Mesenteric fat pad (tissue), 1 donor: ENCODE data around the gene CLIP1. TPM values are rescaled to one million over a fixed set of nuclear protein-coding genes. Genes with fewer than 3 reads are reported as not detected.
A peak's percentile ranks its signal among the peaks of the same experiment; 100 is the strongest.
"Not testable (repeated sequence)": the region's sequence is repeated elsewhere in the genome, so short reads cannot be mapped to it uniquely, and the experiment has no call there.

Experiments
- DNase-seq: peaks from one replicate; pipeline ENCODE4 v3.0.0-alpha.2; 2020; ENCODE audit warnings: low spot score
- total RNA-seq: library from RNA; stranded (reverse); fragmentation: NEBNext Ultra II Directional; extraction: Animal tissue kit (Norgen Biotek cat#: 25700); gene quantifications from one replicate; pipeline ENCODE4 v1.2.1, GENCODE V29; 2021
- donor health status: DM: yes; HTN: yes; CAD: no.

Gene CLIP1
- total RNA-seq, 1 donor from 2014 or later, result 99.9 TPM

GRCh38 chr12:122260735-122261134 lies 161.7 kb downstream of the CLIP1 start:
- DNase-seq, result not testable (repeated sequence)

DNA sequence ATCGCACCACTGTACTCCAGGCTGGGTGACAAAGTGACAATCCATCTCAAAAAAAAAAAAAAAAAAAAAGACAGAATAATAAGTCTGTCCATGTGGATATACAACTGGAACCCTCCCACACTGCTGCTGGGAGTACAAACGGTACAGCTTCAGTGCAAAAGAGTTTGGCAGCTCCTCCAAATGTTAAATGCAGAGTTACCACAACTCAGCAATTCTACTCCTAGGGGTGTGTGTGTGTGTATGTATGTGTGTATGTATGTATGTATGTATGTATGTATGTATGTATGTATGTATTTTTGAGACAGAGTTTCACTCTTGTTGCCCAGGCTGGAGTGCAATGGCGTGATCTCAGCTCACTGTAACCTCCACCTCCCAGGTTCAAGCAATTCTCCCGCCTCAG lies 163.5 kb downstream of the CLIP1 start:
- DNase-seq, result not testable (repeated sequence)

GRCh38 chr12:122258462-122258861 lies 164.0 kb downstream of the CLIP1 start:
- DNase-seq, result not testable (repeated sequence)

DNA sequence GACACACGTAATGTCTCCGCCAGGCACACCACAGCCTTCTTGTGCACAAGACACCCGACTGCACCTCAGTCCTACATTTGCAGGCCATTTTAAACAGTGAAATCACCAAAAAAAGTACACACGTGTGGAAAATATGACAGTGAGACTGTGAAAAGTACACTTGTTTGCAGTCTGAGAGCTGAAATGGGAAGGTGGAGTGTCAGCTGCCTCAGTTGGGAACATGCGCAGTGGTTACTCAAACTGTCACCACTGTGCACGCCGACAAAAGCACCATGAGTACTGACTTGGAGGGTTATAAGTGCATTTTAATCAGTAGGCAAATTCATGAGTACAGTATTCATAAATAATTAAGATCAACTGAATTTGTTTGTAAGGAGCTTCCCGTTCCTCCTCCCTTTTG lies 171.9 kb downstream of the CLIP1 start:
- no peak for DNase-seq

GRCh38 chr12:122250047-122250446 lies 172.4 kb downstream of the CLIP1 start:
- DNase-seq, result no peak

- no peak for DNase-seq
Measured at GRCh38 chr12:122245553-122245952, 176.9 kb downstream of the CLIP1 start.

DNA sequence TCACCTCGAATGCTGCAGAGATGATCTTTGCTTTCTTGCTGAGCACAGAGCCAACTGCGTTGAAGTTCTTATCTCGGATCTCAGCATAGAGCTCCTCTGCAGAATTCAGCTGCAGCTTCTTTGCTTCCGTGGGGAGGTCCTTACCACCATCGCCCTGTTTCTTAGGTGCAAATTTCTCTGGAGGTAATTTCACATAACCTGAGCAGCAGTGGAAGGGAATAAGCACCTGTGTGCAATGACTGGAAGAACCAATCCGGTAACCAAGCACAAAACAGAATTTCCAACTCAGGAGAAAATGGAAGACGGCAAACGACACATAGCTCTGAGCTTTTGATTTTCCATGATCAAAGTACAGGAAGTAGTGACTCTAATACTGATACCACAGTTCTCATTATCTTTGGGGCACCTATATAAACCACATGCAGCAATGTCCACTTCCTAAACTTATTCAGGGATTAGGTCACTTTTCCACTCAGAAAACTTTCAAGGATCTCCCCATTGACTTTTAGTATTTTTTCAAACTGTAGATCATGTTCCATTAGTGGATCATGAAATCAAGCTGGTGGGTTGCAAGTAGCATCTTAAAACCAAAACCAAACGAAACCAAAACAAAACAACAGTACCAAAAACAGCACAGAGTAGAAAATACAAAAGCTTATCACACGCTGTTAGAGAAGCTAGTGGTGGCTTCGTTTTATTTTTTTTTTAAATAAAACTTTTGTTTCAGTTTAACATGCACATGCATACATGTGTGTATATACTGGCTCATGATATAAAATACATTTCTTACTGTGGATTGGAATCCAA lies 177.7 kb downstream of the CLIP1 start:
- no peak for DNase-seq

DNA sequence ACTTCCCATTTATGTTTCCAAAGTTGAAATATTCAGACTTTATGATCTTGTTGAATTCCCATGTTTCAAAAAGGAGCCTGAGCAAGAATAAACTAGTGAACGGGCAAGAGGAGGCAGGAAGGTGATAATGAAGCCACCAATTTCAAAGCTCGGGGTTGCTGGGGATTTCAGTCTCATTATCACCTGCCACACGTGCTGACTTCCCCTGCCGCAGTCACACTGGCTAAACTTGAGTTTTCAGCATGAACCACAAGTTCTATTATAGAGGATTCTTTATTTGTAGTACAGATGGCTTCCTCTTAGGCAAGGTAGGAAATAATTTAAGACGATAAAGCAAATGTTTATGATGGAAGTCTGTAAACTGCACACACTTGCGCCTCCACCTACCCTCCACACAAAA lies 178.5 kb downstream of the CLIP1 start:
- no peak for DNase-seq

GRCh38 chr12:122238861-122239260 lies 183.6 kb downstream of the CLIP1 start:
- DNase-seq, result no peak

GRCh38 chr12:122235741-122236140 lies 186.7 kb downstream of the CLIP1 start:
- DNase-seq, result no peak

GRCh38 chr12:122232691-122233090 lies 189.8 kb downstream of the CLIP1 start:
- DNase-seq, result no peak

GRCh38 chr12:122230798-122231197 lies 191.7 kb downstream of the CLIP1 start:
- DNase-seq, result no peak

- DNase-seq, result no peak
Measured at GRCh38 chr12:122228092-122228491, 194.4 kb downstream of the CLIP1 start.

GRCh38 chr12:122227341-122227740 lies 195.1 kb downstream of the CLIP1 start:
- no peak for DNase-seq

DNA sequence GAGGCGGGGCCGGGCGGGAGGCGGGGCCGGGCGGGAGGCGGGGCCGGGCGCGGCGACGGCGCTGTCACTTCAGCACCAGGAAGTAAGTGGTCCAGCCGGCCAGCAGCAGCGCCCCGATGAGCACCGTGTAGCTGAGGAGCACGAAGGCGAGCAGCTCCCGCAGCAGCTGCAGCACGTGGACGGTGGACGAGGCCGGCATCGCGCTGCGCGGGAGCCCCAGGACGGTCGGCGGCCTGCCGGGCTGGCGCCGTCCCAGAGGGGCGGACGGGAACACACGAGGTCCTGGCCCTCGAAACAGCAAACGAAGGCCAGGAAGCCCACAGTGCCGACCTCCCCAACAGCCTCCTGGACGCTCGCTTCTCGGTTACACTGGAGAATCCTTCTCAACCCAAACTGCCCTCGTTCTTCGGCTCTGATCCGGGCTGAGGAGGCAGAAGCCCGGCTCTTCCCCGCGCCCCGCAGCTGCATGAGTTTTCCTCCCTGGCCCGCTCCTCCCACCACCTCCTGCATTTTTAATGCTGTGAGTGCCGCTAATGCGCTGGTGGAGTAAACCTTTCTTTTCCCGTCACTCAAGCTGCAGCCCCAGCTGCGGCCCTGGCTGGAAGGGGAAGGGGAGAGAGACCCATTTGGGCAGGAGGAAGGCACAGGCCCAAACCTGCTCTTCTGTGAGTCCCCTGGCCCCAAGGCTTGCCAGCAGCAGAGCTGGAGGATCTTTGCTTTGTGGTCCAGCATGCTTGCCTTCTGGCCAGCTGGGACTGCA lies 195.9 kb downstream of the CLIP1 start:
- DNase-seq, result no peak

- DNase-seq, result peak; percentile 100
Measured at GRCh38 chr12:122225683-122226365, 196.6 kb downstream of the CLIP1 start, which contains the start of gene DIABLO. DIABLO (minus strand) TSS chr12:122226052; CDS start chr12:122226014, 38 bp downstream.

Other genes starting within 250 kb of the CLIP1 start
- gene IL31, start 248.4 kb downstream of the CLIP1 start, total RNA-seq, result not detected
- gene LRRC43, start 239.5 kb downstream of the CLIP1 start, total RNA-seq, result 1.1 TPM
- gene B3GNT4, start 219.0 kb downstream of the CLIP1 start, total RNA-seq, result not detected
- 29.8 TPM for gene DIABLO, start 196.6 kb downstream of the CLIP1 start, total RNA-seq
- 15.2 TPM for gene VPS33A, start 156.2 kb downstream of the CLIP1 start, total RNA-seq
- gene ZCCHC8, start 78.3 kb upstream of the CLIP1 start, total RNA-seq, result 14.9 TPM
- gene RSRC2, start 104.3 kb upstream of the CLIP1 start, total RNA-seq, result 55.2 TPM
- gene KNTC1, start 104.6 kb upstream of the CLIP1 start, total RNA-seq, result 8.5 TPM